GM10266 (cell line): ENCODE results near the gene GRIK1.

Source experiments
- DNase-seq: peaks from one replicate; pipeline ENCODE4 v3.0.0; 2012; ENCODE audit errors: extremely low spot score
- TF ChIP-seq, protein P1 (sequence below): IDR thresholded peaks from 2 replicates; pipeline ENCODE4 v1.5.1; 2012; ENCODE audit warnings: mild to moderate bottlenecking, low read depth; ENCODE audit not compliant: control insufficient read depth, insufficient read depth; ENCODE audit errors: missing control alignments

The GRIK1 gene

DNA sequence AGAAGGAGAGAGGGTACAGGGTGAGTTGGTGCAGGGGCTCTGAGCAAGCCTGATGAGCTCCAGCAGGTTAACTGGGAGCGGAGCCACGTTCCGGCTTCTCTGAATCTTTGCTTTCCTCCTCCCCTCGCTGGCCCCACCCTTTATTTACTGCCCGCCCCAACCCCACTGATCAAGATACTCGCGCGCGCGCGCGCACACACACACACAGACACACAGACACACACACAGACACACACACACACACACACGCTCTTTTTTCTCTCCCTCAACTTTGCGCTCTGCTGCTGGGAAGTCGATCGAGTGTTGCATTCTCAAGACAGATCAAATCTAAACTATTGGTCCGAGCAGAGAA lies at the start of gene GRIK1:
Gene GRIK1 (minus strand): TSS at position 73 of the 352 bp plus-strand sequence.
- TF ChIP-seq, protein P1, sequence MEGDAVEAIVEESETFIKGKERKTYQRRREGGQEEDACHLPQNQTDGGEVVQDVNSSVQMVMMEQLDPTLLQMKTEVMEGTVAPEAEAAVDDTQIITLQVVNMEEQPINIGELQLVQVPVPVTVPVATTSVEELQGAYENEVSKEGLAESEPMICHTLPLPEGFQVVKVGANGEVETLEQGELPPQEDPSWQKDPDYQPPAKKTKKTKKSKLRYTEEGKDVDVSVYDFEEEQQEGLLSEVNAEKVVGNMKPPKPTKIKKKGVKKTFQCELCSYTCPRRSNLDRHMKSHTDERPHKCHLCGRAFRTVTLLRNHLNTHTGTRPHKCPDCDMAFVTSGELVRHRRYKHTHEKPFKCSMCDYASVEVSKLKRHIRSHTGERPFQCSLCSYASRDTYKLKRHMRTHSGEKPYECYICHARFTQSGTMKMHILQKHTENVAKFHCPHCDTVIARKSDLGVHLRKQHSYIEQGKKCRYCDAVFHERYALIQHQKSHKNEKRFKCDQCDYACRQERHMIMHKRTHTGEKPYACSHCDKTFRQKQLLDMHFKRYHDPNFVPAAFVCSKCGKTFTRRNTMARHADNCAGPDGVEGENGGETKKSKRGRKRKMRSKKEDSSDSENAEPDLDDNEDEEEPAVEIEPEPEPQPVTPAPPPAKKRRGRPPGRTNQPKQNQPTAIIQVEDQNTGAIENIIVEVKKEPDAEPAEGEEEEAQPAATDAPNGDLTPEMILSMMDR = no peak
- DNase-seq = no peak

DNA sequence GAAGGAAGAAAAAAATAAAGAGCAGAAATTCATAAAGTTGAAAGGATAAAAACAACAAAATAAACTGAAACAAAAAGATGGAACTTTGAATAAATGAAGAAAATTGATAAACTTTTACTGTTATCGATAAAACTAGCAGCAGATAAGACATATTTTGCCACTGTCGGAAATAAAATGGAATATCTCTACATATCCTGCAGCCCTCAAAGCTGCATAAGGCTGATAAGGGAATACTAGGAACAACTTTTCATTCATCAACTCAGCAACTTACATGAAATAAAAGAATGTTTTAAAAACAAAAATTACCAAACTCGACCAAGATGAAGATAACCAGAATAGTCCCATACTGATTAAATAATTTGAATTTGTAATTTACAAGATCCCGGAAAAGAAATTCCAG lies 48.0 kb upstream of the GRIK1 start:
- TF ChIP-seq, protein P1 = no peak
- DNase-seq = no peak

DNA sequence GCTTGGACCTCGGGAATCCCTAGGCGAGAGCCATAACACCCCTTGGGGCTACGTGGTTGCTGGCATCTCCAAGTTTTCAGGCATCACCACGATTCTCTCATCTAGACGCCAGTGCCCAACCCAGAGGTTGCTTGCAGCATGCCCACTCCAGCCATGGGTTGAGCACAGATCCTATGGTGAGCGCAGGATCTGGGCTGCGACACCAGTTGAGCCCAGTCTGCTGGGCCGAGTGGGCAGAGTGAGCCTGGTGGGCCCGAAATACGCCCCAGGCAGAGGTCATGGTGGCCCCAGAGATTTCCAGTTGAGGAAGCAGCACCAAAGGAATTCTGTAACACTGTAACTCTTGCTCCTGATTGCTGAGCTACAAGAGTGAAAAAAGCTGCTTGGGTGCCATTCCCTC lies 46.1 kb upstream of the GRIK1 start:
- TF ChIP-seq, protein P1 = no peak
- no peak for DNase-seq

DNA sequence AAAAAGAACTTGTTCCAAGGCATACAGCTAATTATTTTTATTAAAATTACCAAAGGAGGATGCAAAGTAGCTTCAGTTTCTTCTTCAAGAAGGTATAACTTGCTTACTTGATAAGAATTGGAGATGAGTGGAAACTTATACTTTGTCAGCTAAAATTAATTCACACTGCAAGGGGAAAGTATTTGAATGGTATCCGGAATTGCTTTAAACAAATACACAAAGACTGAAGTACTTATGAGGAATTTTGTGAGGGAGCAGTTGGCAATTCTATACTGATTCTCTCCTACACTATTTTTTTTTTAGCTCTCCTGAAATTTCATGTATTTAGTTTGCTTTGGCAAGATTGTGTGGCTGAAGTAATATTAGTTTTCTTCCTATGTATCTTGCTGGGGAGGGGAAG lies 39.2 kb upstream of the GRIK1 start:
- no peak for DNase-seq
- TF ChIP-seq, protein P1 = no peak

DNA sequence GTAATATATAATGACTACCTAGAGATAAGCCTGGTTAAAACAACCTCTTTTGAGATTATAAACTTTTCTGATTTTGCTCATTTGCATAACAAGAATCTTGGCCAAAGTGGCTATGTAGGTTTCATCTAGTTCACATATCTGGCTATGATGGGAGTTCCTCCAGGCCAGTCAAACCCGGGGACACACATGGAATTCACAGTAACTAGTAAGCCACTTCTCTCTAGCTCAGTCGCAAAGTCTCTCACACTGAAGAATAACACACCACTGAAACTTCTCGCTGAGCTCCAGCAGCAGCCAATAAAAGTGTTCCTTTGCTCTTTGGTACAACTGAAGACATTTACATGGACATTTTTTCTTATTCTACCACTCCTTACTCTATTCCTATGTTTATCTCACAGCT lies 36.0 kb upstream of the GRIK1 start:
- DNase-seq = no peak
- TF ChIP-seq, protein P1 = no peak

DNA sequence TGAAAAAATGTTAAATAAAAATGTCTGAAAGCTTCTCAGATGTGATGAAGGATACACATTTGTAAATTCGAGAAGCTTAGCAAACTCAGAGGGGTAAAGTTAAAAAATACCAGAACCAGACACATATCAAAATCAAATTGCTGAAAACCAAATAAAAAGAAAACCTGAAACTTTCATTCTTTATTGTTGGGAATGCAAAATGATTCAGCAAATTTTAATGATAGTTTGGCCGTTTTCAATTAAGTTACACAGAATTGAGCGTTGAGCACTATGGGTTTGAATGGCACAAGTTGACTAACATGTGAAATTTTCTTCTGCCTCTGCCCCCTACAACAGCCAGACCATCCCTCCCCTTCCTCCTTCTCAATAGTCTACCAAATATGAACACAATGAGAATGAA lies 33.5 kb upstream of the GRIK1 start:
- DNase-seq = no peak
- TF ChIP-seq, protein P1 = no peak

DNA sequence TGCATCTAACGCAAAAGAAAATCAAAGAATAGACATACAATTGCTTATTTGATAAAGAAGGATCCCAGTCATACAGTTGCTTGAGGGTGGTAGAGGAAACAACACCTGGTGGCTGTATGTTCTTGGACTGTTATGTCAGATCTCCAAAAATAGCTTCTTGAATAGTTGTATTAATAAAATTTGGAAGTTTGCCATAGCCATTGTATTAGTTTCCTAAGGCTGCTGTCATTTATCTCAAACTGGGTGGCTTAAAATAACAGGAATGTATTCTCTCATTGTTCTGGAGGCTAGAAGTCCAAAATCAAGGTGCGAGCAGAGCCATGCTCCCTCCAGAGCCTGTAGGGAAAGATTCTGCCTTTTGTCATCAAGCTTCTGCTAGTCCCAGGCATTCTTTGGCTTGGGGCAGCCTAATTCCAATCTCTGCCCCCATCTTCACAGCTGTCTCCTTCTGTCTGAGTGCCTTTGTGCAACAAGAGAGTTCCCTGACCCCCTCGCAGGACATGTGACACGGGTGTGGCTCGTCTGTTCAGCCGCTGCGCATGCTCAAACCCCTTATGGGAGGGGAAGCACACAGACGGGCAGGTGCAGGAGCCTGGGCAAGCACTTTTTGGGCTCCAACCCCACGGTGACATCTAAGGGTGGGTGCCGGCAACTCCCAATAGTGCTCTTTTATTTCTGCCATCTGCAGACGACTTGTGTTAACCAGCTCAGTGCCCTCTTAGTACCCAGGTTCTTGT lies 21.7 kb upstream of the GRIK1 start:
- DNase-seq = no peak
- TF ChIP-seq, protein P1 = no peak
